Gastrocnemius medialis (tissue), 4 donors: ENCODE results near the gene SRPX2.

Source experiments
- POLR2A ChIP-seq, 2 donors: fragments of 450-650 bp; IDR thresholded peaks; one replicate each; pipeline ENCODE4 v1.6.1; 2017; ENCODE audit warnings: antibody characterized with exemption in 2 of 2, mild to moderate bottlenecking in 2 of 2, moderate library complexity in 2 of 2
- TF ChIP-seq, protein P1 (sequence below), 5 experiments: fragments of 450-650 bp in 3 of 5; fragments of 200-600 bp in 2 of 5; sonication (generic) in 2 of 5; IDR thresholded peaks in 4 of 5; conservative IDR thresholded peaks in 1 of 5; 1 replicate in 4 of 5; 2 replicates in 1 of 5; pipeline ENCODE4 v1.5.1; 2016 to 2019; ENCODE audit warnings: antibody characterized with exemption in 5 of 5, mild to moderate bottlenecking in 3 of 5, moderate library complexity in 3 of 5

DNA sequence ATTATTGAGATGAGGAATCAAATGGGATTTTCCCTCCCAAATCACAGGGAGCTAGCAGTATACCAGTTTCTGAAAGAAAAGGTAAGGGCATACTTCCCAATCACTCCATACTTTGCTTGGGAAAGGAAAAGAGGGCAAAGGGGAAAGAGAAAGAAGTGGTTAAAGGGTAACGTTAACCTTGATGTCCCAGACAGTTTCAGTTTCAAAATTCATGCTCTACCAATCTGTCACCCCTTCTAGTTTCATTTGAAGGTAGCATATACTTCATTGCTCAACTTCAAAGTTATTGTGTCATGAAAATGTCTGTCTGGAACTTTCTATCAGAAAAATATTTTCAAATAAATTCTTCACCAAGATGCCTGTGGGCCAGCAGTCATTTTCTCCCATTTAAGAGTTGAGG is 43.2 kb upstream of the SRPX2 start:
- TF ChIP-seq POLR2A (IDR thresholded peaks at IDR 0.05), result no peak
- TF ChIP-seq, protein P1, sequence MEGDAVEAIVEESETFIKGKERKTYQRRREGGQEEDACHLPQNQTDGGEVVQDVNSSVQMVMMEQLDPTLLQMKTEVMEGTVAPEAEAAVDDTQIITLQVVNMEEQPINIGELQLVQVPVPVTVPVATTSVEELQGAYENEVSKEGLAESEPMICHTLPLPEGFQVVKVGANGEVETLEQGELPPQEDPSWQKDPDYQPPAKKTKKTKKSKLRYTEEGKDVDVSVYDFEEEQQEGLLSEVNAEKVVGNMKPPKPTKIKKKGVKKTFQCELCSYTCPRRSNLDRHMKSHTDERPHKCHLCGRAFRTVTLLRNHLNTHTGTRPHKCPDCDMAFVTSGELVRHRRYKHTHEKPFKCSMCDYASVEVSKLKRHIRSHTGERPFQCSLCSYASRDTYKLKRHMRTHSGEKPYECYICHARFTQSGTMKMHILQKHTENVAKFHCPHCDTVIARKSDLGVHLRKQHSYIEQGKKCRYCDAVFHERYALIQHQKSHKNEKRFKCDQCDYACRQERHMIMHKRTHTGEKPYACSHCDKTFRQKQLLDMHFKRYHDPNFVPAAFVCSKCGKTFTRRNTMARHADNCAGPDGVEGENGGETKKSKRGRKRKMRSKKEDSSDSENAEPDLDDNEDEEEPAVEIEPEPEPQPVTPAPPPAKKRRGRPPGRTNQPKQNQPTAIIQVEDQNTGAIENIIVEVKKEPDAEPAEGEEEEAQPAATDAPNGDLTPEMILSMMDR (IDR thresholded peaks at IDR 0.05 in 4 of 5, conservative IDR thresholded peaks at IDR 0.05 in 1 of 5), result no peak
